Sciatic nerve (tissue), 2 donors: ENCODE data around the gene PLBD1. TPM values are rescaled to one million over a fixed set of nuclear protein-coding genes. Genes with fewer than 3 reads are reported as not detected.

Experiments used
- ATAC-seq: fragments of 200-7000 bp; cut with Tn5 transposase; one replicate; pipeline ENCODE4 v1.9.1; 2020; ENCODE audit warnings: mild to moderate bottlenecking, moderate library complexity
- DNase-seq: peaks from one replicate; pipeline ENCODE4 v3.0.0-alpha.2; 2020; ENCODE audit warnings: low spot score
- intact Hi-C: fragments of 100-400 bp; cut with DNase I; formaldehyde crosslinking; loops from one replicate; pipeline ENCODE4 v1.14.2; 2022
- total RNA-seq: library from RNA; stranded (reverse); fragmentation: NEBNext Ultra II Directional; extraction: Animal tissue kit (Norgen Biotek cat#: 25700); gene quantifications from one replicate; pipeline ENCODE4 v1.2.1, GENCODE V29; 2021
- donor health status: DM: no; HTN: no; CAD: no.
- donor health status: DM: no; HTN: no; CAD: no.

Gene PLBD1
- total RNA-seq, 1 donor from 2014 or later, result 17.1 TPM

- ATAC-seq, result no peak
- intact Hi-C loops, result no loop called here
- no peak for DNase-seq
These were observed 45.9 kb downstream of the PLBD1 start for GRCh38 chr12:14521822-14522221.

GRCh38 chr12:14514946-14515345 is 52.7 kb downstream of the PLBD1 start:
- intact Hi-C loops, result no loop called here
- ATAC-seq, result no peak
- no peak for DNase-seq

GRCh38 chr12:14514154-14514842 is 53.4 kb downstream of the PLBD1 start:
- ATAC-seq, result no peak
- intact Hi-C loops, result no loop called here
- DNase-seq, result no peak

- intact Hi-C loops, result no loop called here
- ATAC-seq (no peak), DNase-seq (no peak)
These were observed 57.1 kb downstream of the PLBD1 start for GRCh38 chr12:14510574-14510973.

GRCh38 chr12:14505626-14506596 is 61.8 kb downstream of the PLBD1 start:
- DNase-seq (no peak), ATAC-seq (no peak)
- intact Hi-C loops, result no loop called here

- intact Hi-C loops, result no loop called here
- DNase-seq (no peak), ATAC-seq (no peak)
These were observed 72.4 kb downstream of the PLBD1 start for GRCh38 chr12:14495326-14495725.

- DNase-seq (no peak), ATAC-seq (no peak)
- intact Hi-C loops, result no loop called here
These were observed 84.8 kb downstream of the PLBD1 start for GRCh38 chr12:14482886-14483285.

GRCh38 chr12:14482361-14482760 is 85.3 kb downstream of the PLBD1 start:
- intact Hi-C loops, result no loop called here
- no peak for DNase-seq
- no peak for ATAC-seq

GRCh38 chr12:14481201-14481600 is 86.5 kb downstream of the PLBD1 start:
- intact Hi-C loops, result no loop called here
- DNase-seq, result no peak
- ATAC-seq, result no peak

- intact Hi-C loops, result no loop called here
- ATAC-seq (no peak), DNase-seq (no peak)
These were observed 88.7 kb downstream of the PLBD1 start for GRCh38 chr12:14479004-14479403.

- ATAC-seq (no peak), DNase-seq (no peak)
- intact Hi-C loops, result no loop called here
These were observed 93.9 kb downstream of the PLBD1 start for GRCh38 chr12:14473707-14474287.

GRCh38 chr12:14471497-14471896 is 96.2 kb downstream of the PLBD1 start:
- intact Hi-C loops, result no loop called here
- ATAC-seq (no peak), DNase-seq (no peak)

- DNase-seq (no peak), ATAC-seq (no peak)
- intact Hi-C loops, result no loop called here
These were observed 107.4 kb downstream of the PLBD1 start for GRCh38 chr12:14460212-14460841.

- intact Hi-C loops, result no loop called here
- no peak for ATAC-seq
- DNase-seq, result no peak
These were observed 113.4 kb downstream of the PLBD1 start for GRCh38 chr12:14454098-14454907.

Other genes with a start within 250 kb of the PLBD1 start
- gene ATF7IP, start 202.2 kb downstream of the PLBD1 start, total RNA-seq, result 91.8 TPM
- not detected for gene GUCY2C, start 128.7 kb upstream of the PLBD1 start, total RNA-seq
- 63.8 TPM for gene WBP11, start 235.6 kb upstream of the PLBD1 start, total RNA-seq
- gene C12orf60, start 235.8 kb upstream of the PLBD1 start, total RNA-seq, result 2.3 TPM
- gene SMCO3, start 246.3 kb upstream of the PLBD1 start, total RNA-seq, result 21.0 TPM